Cardiac fibroblast (primary cell): Measurements from ENCODE around the gene WDR7.
A peak's percentile ranks its signal among the peaks of the same experiment; 100 is the strongest.

ENCODE experiments used
- DNase-seq, 2 donors: peaks; one replicate each; pipeline versions ENCODE4 v3.0.0 to v3.0.0-alpha.2; 2010; ENCODE audit warnings: low read depth in 2 of 2
- H3K4me3 ChIP-seq, 2 donors: replicated peaks in 1 of 2; 1 replicate in 1 of 2; 2 replicates in 1 of 2; pipeline ENCODE4 v1.5.1; 2011; ENCODE audit warnings: low read depth in 2 of 2, low read length in 2 of 2, mild to moderate bottlenecking in 2 of 2, moderate library complexity in 1 of 2
- TF ChIP-seq, protein P1 (sequence below): IDR thresholded peaks from one replicate; pipeline ENCODE4 v1.5.1; 2011; ENCODE audit warnings: low read depth, mild to moderate bottlenecking, low read length, inconsistent platforms

Gene WDR7

DNA sequence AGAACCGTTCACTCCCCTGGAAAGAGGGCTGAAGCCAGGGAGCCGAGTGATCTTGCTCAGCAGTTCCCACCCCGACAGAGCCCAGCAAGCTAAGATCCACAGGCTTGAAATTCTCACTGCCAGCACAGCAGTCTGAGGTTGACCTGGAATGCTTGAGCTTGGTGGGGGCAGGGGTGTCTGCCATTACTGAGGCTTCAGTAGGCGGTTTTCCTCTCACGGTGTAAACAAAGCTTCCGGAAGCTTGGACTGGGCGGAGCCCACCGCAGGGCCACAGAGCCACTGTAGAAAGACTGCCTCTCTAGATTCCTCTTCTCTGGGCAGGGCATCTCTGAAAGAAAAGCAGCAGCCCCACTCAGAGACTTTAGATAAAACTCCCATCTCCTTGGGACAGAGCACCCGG lies 180.8 kb downstream of the WDR7 start:
- TF ChIP-seq, protein P1, sequence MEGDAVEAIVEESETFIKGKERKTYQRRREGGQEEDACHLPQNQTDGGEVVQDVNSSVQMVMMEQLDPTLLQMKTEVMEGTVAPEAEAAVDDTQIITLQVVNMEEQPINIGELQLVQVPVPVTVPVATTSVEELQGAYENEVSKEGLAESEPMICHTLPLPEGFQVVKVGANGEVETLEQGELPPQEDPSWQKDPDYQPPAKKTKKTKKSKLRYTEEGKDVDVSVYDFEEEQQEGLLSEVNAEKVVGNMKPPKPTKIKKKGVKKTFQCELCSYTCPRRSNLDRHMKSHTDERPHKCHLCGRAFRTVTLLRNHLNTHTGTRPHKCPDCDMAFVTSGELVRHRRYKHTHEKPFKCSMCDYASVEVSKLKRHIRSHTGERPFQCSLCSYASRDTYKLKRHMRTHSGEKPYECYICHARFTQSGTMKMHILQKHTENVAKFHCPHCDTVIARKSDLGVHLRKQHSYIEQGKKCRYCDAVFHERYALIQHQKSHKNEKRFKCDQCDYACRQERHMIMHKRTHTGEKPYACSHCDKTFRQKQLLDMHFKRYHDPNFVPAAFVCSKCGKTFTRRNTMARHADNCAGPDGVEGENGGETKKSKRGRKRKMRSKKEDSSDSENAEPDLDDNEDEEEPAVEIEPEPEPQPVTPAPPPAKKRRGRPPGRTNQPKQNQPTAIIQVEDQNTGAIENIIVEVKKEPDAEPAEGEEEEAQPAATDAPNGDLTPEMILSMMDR, result no peak
- no peak for DNase-seq

DNA sequence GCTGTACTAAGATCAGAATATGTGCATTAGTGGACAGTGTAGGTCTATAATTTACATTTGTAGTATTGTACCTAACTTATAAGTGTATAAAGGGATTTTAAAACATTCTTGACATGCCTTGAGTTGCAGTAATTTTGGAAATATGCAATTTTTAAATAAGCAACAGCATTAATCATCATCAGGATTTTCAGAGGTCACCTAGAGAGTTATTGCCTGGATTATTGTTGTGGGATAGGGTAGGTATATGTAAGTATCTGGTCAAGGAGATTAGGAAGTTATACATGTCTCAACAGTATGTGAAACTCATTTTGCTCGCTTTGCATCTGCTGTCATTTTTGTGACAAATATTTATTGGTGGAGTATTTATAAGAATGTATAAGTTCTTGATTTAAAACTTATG lies 184.2 kb downstream of the WDR7 start:
- H3K4me3 ChIP-seq, result no peak overlapping the region
- peak in 1 of 2 donors; percentile 41 for DNase-seq
- TF ChIP-seq, protein P1, result no peak

More for the DNA sequence above, 180.8 kb downstream of the WDR7 start:
- H3K4me3 ChIP-seq, result no peak overlapping the region

DNA sequence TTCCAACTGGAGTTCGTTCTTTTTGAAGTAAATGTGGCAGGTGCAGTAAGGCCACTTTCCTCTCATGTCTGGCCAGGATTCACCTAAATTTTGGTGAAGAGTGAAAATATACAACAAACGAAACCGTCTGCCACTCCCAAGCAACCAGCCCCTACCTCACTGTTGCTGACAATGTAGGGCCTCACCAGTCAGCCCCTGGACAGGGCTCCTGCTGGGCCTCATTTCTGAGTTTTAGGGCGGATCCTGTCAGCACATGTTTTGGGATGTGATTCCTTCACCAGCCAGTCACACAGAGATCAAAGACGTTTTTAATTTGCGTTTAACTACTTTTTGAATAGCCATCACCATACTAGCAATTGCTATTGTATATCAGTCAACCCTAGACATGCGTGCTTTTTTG lies 185.0 kb downstream of the WDR7 start:
- H3K4me3 ChIP-seq, result no peak overlapping the region
- DNase-seq, result no peak
- TF ChIP-seq, protein P1, result no peak

DNA sequence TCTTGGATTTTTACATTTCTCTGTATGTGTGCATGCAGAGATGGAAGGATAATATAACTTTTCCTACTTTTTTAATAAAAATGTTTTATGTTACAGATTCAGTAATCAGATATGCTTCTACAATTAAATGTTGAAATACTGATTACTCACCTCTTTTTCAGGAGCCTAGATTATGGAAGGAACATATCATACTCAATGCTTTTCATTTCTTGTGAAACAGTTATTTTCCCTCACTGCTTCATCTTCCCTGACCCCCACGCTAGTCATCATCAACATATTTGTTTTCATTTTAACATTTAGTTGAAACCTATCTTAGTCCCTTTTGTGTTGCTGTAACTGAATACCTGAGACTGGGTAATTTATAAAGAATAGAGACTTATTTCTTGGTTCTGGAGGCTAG lies 190.7 kb downstream of the WDR7 start:
- TF ChIP-seq, protein P1, result no peak
- no peak overlapping the region for H3K4me3 ChIP-seq
- peak in 1 of 2 donors; percentile 22 for DNase-seq

DNA sequence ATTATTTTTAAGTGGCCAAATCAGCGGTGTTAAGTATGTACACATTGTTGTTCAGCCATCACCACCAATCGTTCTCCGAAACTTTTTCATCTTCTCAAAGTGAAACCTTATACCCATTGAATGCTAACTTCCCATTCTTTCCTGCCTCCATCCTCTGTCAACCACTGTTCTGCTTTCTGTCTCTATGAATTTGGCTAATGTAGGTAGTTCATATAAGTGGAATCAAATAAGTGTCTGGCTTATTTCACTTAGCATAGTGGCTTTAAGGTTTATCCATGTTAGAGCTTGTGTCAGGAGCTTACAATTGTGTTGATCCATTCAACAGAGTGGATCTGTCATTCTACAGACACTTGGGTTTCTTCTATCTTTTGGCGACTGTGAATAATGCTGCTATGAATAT lies 192.1 kb downstream of the WDR7 start:
- TF ChIP-seq, protein P1, result no peak
- DNase-seq, result no peak
- H3K4me3 ChIP-seq, result no peak overlapping the region

DNA sequence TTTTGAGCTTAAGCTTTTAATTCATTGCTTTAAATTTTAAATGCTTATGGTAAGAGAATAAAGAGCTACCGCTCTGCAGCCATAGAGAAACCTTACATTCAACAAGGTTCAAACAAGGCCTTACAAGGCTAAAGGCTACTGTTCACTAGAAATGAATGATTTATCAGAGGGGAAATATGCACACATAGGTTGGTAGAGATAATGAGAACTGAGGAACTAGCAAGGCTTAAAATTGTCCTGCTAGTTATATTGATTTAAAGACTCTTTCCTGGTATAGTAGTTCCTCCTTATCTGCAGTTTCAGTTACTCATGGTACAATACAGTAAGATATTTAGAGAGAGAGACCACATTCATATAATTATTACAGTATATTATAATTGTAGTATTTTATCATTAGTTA lies 193.4 kb downstream of the WDR7 start:
- H3K4me3 ChIP-seq, result no peak overlapping the region
- TF ChIP-seq, protein P1, result no peak

DNA sequence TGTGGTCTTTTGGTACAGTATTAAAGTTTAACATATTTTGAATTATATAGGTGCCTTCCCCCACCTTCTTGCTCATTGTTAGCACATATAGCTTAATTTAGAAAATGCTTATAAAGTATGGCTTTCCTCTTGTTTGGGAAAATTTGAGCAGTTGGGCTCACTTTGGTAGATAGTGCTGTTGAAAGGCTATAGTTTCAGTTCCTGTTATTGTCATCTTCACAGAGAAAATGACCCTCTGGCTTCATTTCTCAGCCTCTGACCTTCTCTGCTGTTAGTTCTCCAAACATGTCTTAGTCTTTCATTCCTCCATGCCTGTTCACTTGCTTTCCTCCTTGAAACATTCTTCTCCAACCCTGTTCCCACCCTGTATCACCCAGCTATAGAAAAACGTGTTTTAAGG lies 200.6 kb downstream of the WDR7 start:
- DNase-seq, result no peak
- H3K4me3 ChIP-seq, result no peak overlapping the region
- TF ChIP-seq, protein P1, result no peak

More for the DNA sequence above, 193.4 kb downstream of the WDR7 start:
- no peak for DNase-seq
